DMS79 (cell line): ENCODE results near the gene BIN1.
"Not testable (repeated sequence)": the region's sequence is repeated elsewhere in the genome, so short reads cannot be mapped to it uniquely, and the experiment has no call there.

Experiments used
- DNase-seq: peaks from one replicate; lab custom pipeline; 2025; lab: John Stamatoyannopoulos, UW

Gene BIN1

DNA sequence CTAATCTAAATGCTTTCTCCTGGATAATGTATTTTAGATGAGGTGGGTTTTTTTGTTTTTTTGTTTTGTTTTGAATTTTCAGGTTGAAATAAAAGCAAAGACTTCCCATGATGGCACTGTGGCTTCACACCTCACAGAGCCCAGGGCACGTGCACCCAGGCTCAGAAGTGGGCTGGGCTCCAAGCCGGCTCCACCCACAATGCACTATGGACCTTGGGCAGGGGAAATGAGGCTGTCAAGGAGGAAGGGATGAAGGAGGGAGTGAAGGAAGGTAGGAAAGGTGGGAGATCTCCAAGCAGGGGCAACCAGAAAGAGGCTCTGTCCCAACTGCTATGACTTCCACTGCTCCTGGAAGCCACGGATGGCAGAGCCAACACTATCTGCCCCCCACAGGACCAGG is 60.4 kb downstream of the BIN1 start:
- no peak for DNase-seq

GRCh38 chr2:127045792-127046501 is 61.0 kb downstream of the BIN1 start:
- no peak for DNase-seq

DNA sequence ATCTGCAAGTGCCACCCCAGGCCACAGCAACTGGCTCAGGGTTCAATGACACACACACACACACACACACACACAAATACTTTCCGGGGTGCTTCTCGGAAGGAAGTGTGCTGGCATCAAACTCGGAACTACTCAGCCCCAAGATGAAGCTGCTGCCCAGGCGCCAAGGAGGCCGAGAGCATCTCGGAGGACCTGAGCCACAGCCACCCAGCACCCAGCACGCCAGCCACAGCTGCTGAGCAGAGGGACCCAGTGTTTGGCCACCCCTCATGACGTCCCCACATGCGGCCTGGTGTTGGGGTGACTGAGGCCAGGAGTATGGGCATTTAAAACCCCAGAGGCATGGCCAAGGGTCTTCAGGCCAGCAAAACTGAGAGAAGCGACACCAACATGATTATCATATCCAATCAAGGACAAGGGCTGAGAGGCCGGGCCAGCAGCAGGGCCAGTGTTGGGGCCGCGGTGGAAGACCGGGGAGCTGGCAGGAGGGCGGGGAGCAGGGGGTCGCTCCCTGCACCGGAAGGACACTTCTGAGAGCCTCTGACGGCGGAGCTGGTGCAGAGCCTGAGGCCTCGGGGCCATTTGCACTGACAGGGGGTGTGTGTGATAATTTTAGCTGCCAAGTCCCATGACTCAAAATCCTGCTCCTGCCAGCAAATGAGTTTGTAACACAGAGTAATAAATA is 61.8 kb downstream of the BIN1 start:
- no peak for DNase-seq

GRCh38 chr2:127044165-127044718 is 62.7 kb downstream of the BIN1 start:
- no peak for DNase-seq

DNA sequence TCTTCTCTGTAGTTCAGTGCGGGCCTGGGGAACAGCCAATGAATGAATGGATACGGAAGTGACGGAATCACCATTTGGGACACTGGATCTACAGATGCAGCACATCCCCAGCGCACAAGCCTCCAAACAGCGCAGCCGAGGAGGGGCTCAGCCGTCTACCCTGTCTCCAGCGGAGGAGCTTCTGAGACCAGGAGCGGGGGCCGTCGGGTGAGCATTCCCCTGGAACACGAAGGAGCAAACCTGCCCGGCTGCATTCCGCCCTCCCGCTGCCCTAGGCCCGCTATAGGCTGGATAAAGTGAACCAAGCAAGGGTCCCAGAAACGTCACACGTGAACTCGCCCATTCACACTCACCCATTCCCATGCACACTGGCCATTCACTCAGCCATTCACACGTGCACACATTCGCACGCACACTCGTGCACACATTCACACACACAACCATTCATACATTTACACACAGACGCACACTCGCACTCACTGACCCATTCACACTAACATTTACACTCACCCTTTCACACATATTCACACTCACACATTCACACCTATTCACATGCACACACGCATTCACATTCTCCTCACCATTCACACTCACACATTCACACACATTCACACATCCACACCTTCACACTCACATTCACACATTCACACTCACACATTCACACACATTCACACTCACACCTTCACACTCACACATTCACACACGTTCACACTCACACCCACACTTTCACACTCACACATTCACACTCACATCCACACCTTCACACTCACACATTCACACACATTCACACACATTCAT is 63.4 kb downstream of the BIN1 start:
- DNase-seq = no peak

DNA sequence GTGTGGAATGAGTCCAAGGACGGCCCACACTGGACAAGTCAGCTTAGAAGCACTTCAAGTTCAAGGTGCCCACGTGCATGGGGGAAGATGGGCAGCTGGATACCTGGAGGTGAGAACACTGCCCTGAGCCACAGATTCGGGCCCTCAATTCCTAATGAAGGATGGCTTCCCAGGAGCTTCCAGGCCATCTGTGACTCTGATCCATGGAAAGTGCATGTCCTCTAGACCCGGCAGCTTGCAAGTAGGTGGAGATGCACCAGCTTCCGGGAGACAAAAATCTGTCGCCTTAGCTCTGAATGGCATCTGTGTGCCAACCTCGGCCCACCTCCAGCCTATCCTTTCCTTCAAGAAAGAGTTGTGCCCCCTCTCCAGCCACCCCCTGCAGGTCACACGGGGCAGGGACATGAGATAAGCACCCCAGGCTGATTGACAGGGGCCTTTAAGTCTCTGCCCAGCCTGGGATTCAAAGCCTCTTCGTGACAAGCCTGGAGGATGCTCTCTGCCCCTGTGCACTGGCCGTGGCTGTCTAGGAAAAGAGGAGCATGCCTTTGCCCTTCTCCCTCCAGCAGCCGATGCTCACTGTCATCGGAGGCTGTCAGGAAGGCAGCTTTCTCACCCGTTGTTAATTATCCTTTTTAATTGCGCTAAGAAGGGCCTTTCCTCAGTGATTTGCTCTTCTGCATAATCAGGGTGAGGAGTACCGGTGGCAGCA is 65.5 kb downstream of the BIN1 start:
- no peak for DNase-seq

- no peak for DNase-seq
Observed at GRCh38 chr2:127040169-127040568, 66.8 kb downstream of the BIN1 start.

DNA sequence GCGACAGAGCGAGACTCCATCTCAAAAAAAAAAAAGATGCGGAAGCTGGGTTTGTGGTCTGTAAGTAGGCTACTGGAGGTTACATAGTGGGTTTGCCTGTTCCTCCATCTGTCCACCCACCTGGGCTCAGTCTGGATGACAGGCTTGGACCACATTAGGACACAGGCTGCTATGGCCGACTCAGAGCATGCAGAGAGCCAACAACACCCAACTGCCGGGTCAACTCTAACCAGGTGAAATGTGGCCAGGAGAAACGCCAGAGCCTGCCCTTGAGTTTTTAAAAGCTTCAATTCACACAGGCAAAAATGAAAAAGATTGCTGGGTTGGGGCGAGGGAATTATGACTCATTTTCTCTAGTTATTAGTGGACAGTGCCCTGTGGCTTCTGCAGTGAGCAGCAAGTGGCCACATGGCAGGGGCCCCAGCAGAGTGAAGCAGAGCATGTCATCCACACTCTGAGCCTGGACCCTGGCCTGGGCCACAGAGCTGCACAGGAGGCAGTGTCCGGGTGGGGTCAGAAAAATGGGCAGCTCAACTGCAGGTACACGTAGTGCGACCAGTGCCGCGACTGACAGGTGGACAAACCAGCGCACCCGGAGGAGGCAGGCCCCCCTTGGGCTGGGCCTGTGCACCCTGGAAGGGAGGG is 67.4 kb downstream of the BIN1 start:
- DNase-seq = no peak

GRCh38 chr2:127037476-127037875 is 69.5 kb downstream of the BIN1 start:
- no peak for DNase-seq

- DNase-seq = no peak
Observed at GRCh38 chr2:127034883-127035611, 71.9 kb downstream of the BIN1 start.

GRCh38 chr2:127034051-127034450 is 72.9 kb downstream of the BIN1 start:
- no peak for DNase-seq

DNA sequence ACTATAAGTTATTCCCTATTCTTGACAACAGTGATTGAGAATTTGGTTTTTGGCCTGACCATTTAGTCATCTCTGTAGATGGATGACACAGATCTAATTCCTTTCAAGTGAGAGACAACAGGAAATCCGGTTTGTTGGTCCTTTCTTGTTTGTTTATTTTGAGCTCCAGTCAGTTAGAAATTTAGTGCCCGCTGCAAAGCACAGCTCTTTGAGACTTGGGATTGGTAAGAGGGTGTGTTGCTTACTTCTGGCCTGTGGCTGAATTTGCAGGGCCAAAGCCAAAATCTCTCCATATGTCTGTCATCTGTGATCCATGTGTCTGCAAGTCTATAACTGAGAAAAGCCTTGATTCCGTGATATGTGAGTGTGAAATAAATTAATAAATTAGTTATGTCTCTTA is 74.3 kb downstream of the BIN1 start:
- no peak for DNase-seq

- DNase-seq = no peak
Observed at GRCh38 chr2:127029350-127030051, 77.5 kb downstream of the BIN1 start.

GRCh38 chr2:127028745-127029144 is 78.2 kb downstream of the BIN1 start:
- DNase-seq = not testable (repeated sequence)

- DNase-seq = no peak
Observed at GRCh38 chr2:127027715-127028114, 79.2 kb downstream of the BIN1 start.

- peak; percentile 87 for DNase-seq
Observed at GRCh38 chr2:127025359-127026166, 81.4 kb downstream of the BIN1 start.

DNA sequence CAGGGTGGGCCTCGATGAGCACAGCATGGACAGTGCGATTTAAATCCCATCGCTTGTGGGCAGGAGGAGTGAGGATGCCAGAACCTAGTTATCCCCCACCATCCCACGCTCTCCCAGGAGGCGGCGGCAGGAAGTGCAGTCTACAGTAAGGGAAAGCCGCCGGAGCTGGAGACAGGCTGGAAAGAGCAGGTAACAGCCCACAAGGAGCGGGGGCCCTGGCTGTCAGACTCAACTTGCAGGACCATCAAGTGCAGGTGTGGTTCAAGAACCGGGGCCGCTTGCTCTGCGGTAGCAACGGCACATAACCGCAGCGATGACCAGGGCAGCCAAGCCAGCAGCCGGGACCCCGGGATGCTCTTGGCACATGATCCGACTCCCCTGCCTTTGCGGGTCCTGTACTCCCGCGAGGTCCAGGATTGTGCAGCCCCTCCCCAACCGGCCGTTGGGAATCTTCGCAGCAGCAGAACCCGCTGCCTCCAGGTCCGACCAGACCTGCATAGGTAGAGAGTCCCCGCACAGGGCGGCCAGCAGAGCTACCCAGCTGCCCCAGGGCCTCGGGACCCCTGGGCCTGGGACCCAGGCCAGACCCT is 82.1 kb downstream of the BIN1 start:
- DNase-seq = peak; percentile 25

GRCh38 chr2:127023504-127023903 is 83.5 kb downstream of the BIN1 start:
- no peak for DNase-seq

GRCh38 chr2:127022817-127023216 is 84.1 kb downstream of the BIN1 start:
- DNase-seq = no peak
